Measurements from ENCODE around the gene TMEM87B.

DNA sequence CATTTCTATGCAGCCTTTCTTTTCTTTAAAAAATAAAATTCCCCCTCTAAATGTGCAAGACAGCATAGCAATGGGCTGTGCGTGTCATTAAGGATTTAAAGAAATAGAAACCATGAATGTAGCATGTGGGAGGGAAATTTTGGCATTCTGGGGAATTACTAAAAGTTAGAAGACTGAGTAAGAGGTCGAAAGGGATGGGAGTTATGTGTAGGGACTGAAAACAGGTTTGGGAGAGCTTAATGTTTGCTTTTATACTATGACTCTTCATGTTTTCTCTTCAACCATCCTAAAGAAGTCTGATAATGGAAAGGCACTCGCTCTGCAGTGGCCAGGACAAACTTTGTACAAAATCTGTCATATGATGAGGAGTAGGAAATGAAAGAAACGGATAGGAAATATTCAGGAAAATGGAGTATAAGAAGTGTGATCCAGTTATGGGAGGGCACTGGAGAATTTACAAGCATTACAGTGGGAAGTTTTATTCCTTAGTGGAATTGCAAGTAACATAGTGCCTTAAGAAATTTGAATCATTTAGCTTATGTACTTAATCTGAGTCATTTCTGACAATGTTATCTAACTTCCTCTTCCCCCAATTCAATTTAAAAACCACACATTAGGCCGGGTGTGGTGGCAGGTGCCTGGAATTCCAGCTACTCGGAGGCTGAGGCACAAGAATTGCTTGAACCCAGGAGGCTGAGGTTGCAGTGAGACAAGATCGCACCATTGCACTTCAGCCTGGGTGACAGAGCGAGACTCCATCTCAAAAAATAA lies 20.6 kb downstream of the TMEM87B start:
- TF ChIP-seq RAD21 (IDR thresholded peaks at IDR 0.05; ENCODE audit: low read length): no peak
- TF ChIP-seq, protein P1, sequence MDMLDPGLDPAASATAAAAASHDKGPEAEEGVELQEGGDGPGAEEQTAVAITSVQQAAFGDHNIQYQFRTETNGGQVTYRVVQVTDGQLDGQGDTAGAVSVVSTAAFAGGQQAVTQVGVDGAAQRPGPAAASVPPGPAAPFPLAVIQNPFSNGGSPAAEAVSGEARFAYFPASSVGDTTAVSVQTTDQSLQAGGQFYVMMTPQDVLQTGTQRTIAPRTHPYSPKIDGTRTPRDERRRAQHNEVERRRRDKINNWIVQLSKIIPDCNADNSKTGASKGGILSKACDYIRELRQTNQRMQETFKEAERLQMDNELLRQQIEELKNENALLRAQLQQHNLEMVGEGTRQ (IDR thresholded peaks at IDR 0.05; ENCODE audit: low read depth, low read length): no peak
- no peak for TF ChIP-seq CEBPB (IDR thresholded peaks at IDR 0.05; ENCODE audit: low read depth, low read length)
- TF ChIP-seq POLR2A (IDR thresholded peaks at IDR 0.05; ENCODE audit: low read depth, low read length): no peak
- TF ChIP-seq, protein P2, sequence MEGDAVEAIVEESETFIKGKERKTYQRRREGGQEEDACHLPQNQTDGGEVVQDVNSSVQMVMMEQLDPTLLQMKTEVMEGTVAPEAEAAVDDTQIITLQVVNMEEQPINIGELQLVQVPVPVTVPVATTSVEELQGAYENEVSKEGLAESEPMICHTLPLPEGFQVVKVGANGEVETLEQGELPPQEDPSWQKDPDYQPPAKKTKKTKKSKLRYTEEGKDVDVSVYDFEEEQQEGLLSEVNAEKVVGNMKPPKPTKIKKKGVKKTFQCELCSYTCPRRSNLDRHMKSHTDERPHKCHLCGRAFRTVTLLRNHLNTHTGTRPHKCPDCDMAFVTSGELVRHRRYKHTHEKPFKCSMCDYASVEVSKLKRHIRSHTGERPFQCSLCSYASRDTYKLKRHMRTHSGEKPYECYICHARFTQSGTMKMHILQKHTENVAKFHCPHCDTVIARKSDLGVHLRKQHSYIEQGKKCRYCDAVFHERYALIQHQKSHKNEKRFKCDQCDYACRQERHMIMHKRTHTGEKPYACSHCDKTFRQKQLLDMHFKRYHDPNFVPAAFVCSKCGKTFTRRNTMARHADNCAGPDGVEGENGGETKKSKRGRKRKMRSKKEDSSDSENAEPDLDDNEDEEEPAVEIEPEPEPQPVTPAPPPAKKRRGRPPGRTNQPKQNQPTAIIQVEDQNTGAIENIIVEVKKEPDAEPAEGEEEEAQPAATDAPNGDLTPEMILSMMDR (conservative IDR thresholded peaks at IDR 0.05; ENCODE audit: low read depth, low read length): no peak
- TF ChIP-seq NFE2L2 (IDR thresholded peaks at IDR 0.05; ENCODE audit: low read depth, low read length): no peak
- TF ChIP-seq MXI1 (IDR thresholded peaks at IDR 0.05; ENCODE audit: borderline replicate concordance, low read depth, low read length): no peak
- TF ChIP-seq RFX5 (IDR thresholded peaks at IDR 0.05; ENCODE audit: low read depth, low read length): no peak
- no peak for TF ChIP-seq BHLHE40 (IDR thresholded peaks at IDR 0.05; ENCODE audit: low read depth, low read length)
- no peak for TF ChIP-seq MAZ (IDR thresholded peaks at IDR 0.05; ENCODE audit: borderline replicate concordance, low read depth, low read length)
- TF ChIP-seq, protein P3, sequence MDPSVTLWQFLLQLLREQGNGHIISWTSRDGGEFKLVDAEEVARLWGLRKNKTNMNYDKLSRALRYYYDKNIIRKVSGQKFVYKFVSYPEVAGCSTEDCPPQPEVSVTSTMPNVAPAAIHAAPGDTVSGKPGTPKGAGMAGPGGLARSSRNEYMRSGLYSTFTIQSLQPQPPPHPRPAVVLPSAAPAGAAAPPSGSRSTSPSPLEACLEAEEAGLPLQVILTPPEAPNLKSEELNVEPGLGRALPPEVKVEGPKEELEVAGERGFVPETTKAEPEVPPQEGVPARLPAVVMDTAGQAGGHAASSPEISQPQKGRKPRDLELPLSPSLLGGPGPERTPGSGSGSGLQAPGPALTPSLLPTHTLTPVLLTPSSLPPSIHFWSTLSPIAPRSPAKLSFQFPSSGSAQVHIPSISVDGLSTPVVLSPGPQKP (IDR thresholded peaks at IDR 0.05; ENCODE audit: borderline replicate concordance, low read depth, low read length): no peak

Measured in IMR-90 (cell line).